ENCODE data around the gene CLEC10A.

Gene CLEC10A

GRCh38 chr17:7042501-7043181 is 37.4 kb downstream of the CLEC10A start:
- Histone ChIP-seq H3K36me3 (ENCODE audit: control insufficient read depth, insufficient read depth, low read length) (no peaks in the 10 kb centered on the region), H3K4me3 (ENCODE audit: insufficient read depth, low read depth, low read length, poor library complexity, severe bottlenecking) (peak overlapping the region; percentile 48), H3K4me1 (ENCODE audit: control insufficient read depth, insufficient read depth, low read length, poor library complexity, severe bottlenecking) (peaks cover 39% of the 10 kb centered on the region), H3K27me3 (replicated peaks; ENCODE audit: control insufficient read depth, insufficient read depth, low read length, poor library complexity, severe bottlenecking) (no peaks in the 10 kb centered on the region), H3K9me3 (ENCODE audit: control insufficient read depth, low read length) (no peaks in the 10 kb centered on the region), H3K27ac (ENCODE audit: insufficient read depth, low read length, poor library complexity, severe bottlenecking) (peak overlapping the region; percentile 46)
- DNase-seq = peak in 1 of 3 donors; percentile 29

GRCh38 chr17:7041607-7042500 is 38.2 kb downstream of the CLEC10A start:
- Histone ChIP-seq H3K4me1 (ENCODE audit: control insufficient read depth, insufficient read depth, low read length, poor library complexity, severe bottlenecking) (peaks cover 33% of the 10 kb centered on the region), H3K9me3 (ENCODE audit: control insufficient read depth, low read length) (no peaks in the 10 kb centered on the region), H3K27me3 (replicated peaks; ENCODE audit: control insufficient read depth, insufficient read depth, low read length, poor library complexity, severe bottlenecking) (no peaks in the 10 kb centered on the region), H3K4me3 (ENCODE audit: insufficient read depth, low read depth, low read length, poor library complexity, severe bottlenecking) (peak overlapping the region; percentile 11), H3K36me3 (ENCODE audit: control insufficient read depth, insufficient read depth, low read length) (no peaks in the 10 kb centered on the region), H3K27ac (ENCODE audit: insufficient read depth, low read length, poor library complexity, severe bottlenecking) (peak overlapping the region; percentile 46)
- no peak for DNase-seq

- no peak overlapping the region for H3K27ac ChIP-seq (ENCODE audit: insufficient read depth, low read length, poor library complexity, severe bottlenecking)
- peaks cover 42% of the 10 kb centered on the region for H3K4me1 ChIP-seq (ENCODE audit: control insufficient read depth, insufficient read depth, low read length, poor library complexity, severe bottlenecking)
- H3K9me3 ChIP-seq (ENCODE audit: control insufficient read depth, low read length) = no peaks in the 10 kb centered on the region
- H3K27me3 ChIP-seq (replicated peaks; ENCODE audit: control insufficient read depth, insufficient read depth, low read length, poor library complexity, severe bottlenecking) = no peaks in the 10 kb centered on the region
- no peak for DNase-seq
- H3K36me3 ChIP-seq (ENCODE audit: control insufficient read depth, insufficient read depth, low read length) = no peaks in the 10 kb centered on the region
- no peak overlapping the region for H3K4me3 ChIP-seq (ENCODE audit: insufficient read depth, low read depth, low read length, poor library complexity, severe bottlenecking)
Observed at GRCh38 chr17:7039832-7040231, 40.2 kb downstream of the CLEC10A start.

GRCh38 chr17:7038025-7038862 is 41.8 kb downstream of the CLEC10A start:
- H3K4me3 ChIP-seq (ENCODE audit: insufficient read depth, low read depth, low read length, poor library complexity, severe bottlenecking) = no peak overlapping the region

DNA sequence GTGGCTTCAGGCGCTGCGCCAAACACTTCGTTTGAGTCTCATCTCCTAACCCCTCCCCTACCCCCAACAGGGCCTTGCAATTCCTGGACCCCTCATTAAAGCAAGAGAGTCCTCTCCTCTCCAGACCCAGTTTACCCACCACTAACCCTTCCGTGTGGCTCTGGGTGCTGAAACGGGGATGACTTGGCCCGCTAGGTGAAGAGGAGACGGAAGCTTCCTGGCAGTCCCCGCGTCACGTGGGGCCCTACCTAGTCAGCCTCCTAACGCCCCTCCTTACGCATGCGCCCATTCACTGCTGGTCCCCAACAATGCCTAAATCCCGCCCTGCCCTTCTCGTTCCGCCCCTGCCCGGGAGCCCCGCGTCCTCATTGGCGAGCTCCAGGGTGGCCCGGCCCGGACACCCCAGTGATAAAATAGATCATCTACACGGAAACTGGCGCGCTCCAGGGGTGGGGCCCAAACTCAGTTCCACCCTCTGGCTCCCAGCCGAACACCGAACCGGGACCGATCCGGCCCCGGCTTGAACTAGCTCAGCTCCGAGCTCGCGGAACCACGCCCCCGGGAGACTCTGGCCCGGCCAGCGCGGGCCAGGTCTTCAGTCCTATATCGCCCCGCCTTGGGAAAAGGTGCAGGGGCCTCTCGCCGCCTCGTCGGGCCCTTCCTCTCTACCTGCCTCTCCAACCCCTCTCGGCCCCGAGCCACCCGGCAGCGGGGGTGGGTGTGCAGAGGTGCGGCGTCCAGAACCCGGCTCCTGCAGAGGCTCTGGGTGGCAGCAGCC is 44.3 kb downstream of the CLEC10A start, which contains the start of gene SLC16A13:
Gene SLC16A13, plus strand, starts transcription at position 425 of the 778 bp plus-strand sequence. CDS start 368 bp downstream, outside the sequence.
- H3K4me1 ChIP-seq (ENCODE audit: control insufficient read depth, insufficient read depth, low read length, poor library complexity, severe bottlenecking) = peaks cover 31% of the 10 kb centered on the region
- no peaks in the 10 kb centered on the region for H3K27me3 ChIP-seq (replicated peaks; ENCODE audit: control insufficient read depth, insufficient read depth, low read length, poor library complexity, severe bottlenecking)
- no peaks in the 10 kb centered on the region for H3K9me3 ChIP-seq (ENCODE audit: control insufficient read depth, low read length)
- peak; percentile 97 to 99 (median 99) for DNase-seq
- H3K36me3 ChIP-seq (ENCODE audit: control insufficient read depth, insufficient read depth, low read length) = no peaks in the 10 kb centered on the region
- H3K27ac ChIP-seq (ENCODE audit: insufficient read depth, low read length, poor library complexity, severe bottlenecking) = peak within 1 kb of the TSS; percentile 93
- H3K4me3 ChIP-seq (ENCODE audit: insufficient read depth, low read depth, low read length, poor library complexity, severe bottlenecking) = peak within 1 kb of the TSS; percentile 73

More at GRCh38 chr17:7038025-7038862, 41.8 kb downstream of the CLEC10A start:
- no peaks in the 10 kb centered on the region for H3K9me3 ChIP-seq (ENCODE audit: control insufficient read depth, low read length)
- H3K27ac ChIP-seq (ENCODE audit: insufficient read depth, low read length, poor library complexity, severe bottlenecking) = no peak overlapping the region
- H3K27me3 ChIP-seq (replicated peaks; ENCODE audit: control insufficient read depth, insufficient read depth, low read length, poor library complexity, severe bottlenecking) = no peaks in the 10 kb centered on the region
- peaks cover 44% of the 10 kb centered on the region for H3K4me1 ChIP-seq (ENCODE audit: control insufficient read depth, insufficient read depth, low read length, poor library complexity, severe bottlenecking)
- DNase-seq = no peak
- no peaks in the 10 kb centered on the region for H3K36me3 ChIP-seq (ENCODE audit: control insufficient read depth, insufficient read depth, low read length)

- peak overlapping the region; percentile 93 for H3K27ac ChIP-seq (ENCODE audit: insufficient read depth, low read length, poor library complexity, severe bottlenecking)
- H3K27me3 ChIP-seq (replicated peaks; ENCODE audit: control insufficient read depth, insufficient read depth, low read length, poor library complexity, severe bottlenecking) = no peaks in the 10 kb centered on the region
- peak overlapping the region; percentile 73 for H3K4me3 ChIP-seq (ENCODE audit: insufficient read depth, low read depth, low read length, poor library complexity, severe bottlenecking)
- no peaks in the 10 kb centered on the region for H3K36me3 ChIP-seq (ENCODE audit: control insufficient read depth, insufficient read depth, low read length)
- H3K4me1 ChIP-seq (ENCODE audit: control insufficient read depth, insufficient read depth, low read length, poor library complexity, severe bottlenecking) = peaks cover 34% of the 10 kb centered on the region
- no peaks in the 10 kb centered on the region for H3K9me3 ChIP-seq (ENCODE audit: control insufficient read depth, low read length)
- no peak for DNase-seq
Observed at GRCh38 chr17:7034955-7035590, 45.0 kb downstream of the CLEC10A start.

DNA sequence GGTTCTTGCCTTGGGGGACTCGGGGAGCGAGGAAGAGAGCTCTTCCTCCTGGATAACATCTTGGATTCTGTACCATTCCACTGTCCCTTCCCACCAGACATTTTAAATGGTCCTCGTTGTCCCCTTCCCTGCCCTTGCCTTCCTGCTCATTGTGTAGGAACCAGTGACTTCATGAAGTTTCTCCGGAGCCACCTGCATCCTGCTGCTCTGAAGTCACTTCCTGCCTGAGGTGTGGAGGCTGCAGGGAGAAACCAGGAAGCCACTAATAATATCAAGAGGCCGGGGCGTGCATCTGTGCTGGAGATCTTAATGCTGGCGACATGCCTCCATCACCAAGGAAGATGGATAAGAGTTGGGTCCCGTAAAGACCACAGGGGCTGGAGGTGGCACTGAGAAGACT is 50.4 kb downstream of the CLEC10A start:
- no peaks in the 10 kb centered on the region for H3K27me3 ChIP-seq (replicated peaks; ENCODE audit: control insufficient read depth, insufficient read depth, low read length, poor library complexity, severe bottlenecking)
- H3K9me3 ChIP-seq (ENCODE audit: control insufficient read depth, low read length) = no peaks in the 10 kb centered on the region
- no peaks in the 10 kb centered on the region for H3K36me3 ChIP-seq (ENCODE audit: control insufficient read depth, insufficient read depth, low read length)
- H3K4me3 ChIP-seq (ENCODE audit: insufficient read depth, low read depth, low read length, poor library complexity, severe bottlenecking) = no peak overlapping the region
- H3K27ac ChIP-seq (ENCODE audit: insufficient read depth, low read length, poor library complexity, severe bottlenecking) = peak overlapping the region; percentile 29
- peaks cover 28% of the 10 kb centered on the region for H3K4me1 ChIP-seq (ENCODE audit: control insufficient read depth, insufficient read depth, low read length, poor library complexity, severe bottlenecking)
- no peak for DNase-seq

- no peak for DNase-seq
- no peaks in the 10 kb centered on the region for H3K27me3 ChIP-seq (replicated peaks; ENCODE audit: control insufficient read depth, insufficient read depth, low read length, poor library complexity, severe bottlenecking)
- H3K9me3 ChIP-seq (ENCODE audit: control insufficient read depth, low read length) = no peaks in the 10 kb centered on the region
- H3K4me3 ChIP-seq (ENCODE audit: insufficient read depth, low read depth, low read length, poor library complexity, severe bottlenecking) = no peak overlapping the region
- no peaks in the 10 kb centered on the region for H3K36me3 ChIP-seq (ENCODE audit: control insufficient read depth, insufficient read depth, low read length)
- peaks cover 24% of the 10 kb centered on the region for H3K4me1 ChIP-seq (ENCODE audit: control insufficient read depth, insufficient read depth, low read length, poor library complexity, severe bottlenecking)
- no peak overlapping the region for H3K27ac ChIP-seq (ENCODE audit: insufficient read depth, low read length, poor library complexity, severe bottlenecking)
Observed at GRCh38 chr17:7029096-7029495, 51.0 kb downstream of the CLEC10A start.

DNA sequence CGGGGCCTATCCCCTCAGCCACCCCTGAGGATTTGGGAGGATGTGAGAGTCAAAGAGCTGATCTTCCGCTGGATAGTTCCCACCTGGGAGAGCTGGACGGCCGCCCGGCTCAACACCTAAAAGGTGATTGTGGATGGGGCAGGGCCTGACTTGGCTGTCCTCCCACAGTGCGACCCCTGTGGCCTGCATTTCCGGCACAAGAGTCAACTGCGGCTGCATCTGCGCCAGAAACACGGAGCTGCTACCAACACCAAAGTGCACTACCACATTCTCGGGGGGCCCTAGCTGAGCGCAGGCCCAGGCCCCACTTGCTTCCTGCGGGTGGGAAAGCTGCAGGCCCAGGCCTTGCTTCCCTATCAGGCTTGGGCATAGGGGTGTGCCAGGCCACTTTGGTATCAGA is 52.7 kb downstream of the CLEC10A start:
- Histone ChIP-seq H3K4me3 (ENCODE audit: insufficient read depth, low read depth, low read length, poor library complexity, severe bottlenecking) (no peak overlapping the region), H3K27me3 (replicated peaks; ENCODE audit: control insufficient read depth, insufficient read depth, low read length, poor library complexity, severe bottlenecking) (no peaks in the 10 kb centered on the region), H3K36me3 (ENCODE audit: control insufficient read depth, insufficient read depth, low read length) (no peaks in the 10 kb centered on the region), H3K9me3 (ENCODE audit: control insufficient read depth, low read length) (no peaks in the 10 kb centered on the region), H3K4me1 (ENCODE audit: control insufficient read depth, insufficient read depth, low read length, poor library complexity, severe bottlenecking) (peaks cover 30% of the 10 kb centered on the region), H3K27ac (ENCODE audit: insufficient read depth, low read length, poor library complexity, severe bottlenecking) (no peak overlapping the region)
- DNase-seq = no peak

All from effector memory CD4-positive, alpha-beta T cell (primary cell).